Bladder microvascular endothelial cell (primary cell): Measurements from ENCODE around the gene TXNDC9. TPM values are rescaled to one million over a fixed set of nuclear protein-coding genes. Genes with fewer than 3 reads are reported as not detected.

ENCODE experiments used
- total RNA-seq: library from RNA; depleted of rRNA; stranded (reverse); fragments of >200 nt; gene quantifications from 2 replicates; pipeline ENCODE4 v1.2.3, GENCODE V29; 2014

The TXNDC9 gene
- total RNA-seq: 55.9 and 66.1 TPM in 2 replicates

GRCh38 chr2:99335911-99336803, at the start of gene TXNDC9:
TSS of gene TXNDC9 (minus strand) at chr2:99336333. CDS start at chr2:99333210, 3,123 bp downstream.

DNA sequence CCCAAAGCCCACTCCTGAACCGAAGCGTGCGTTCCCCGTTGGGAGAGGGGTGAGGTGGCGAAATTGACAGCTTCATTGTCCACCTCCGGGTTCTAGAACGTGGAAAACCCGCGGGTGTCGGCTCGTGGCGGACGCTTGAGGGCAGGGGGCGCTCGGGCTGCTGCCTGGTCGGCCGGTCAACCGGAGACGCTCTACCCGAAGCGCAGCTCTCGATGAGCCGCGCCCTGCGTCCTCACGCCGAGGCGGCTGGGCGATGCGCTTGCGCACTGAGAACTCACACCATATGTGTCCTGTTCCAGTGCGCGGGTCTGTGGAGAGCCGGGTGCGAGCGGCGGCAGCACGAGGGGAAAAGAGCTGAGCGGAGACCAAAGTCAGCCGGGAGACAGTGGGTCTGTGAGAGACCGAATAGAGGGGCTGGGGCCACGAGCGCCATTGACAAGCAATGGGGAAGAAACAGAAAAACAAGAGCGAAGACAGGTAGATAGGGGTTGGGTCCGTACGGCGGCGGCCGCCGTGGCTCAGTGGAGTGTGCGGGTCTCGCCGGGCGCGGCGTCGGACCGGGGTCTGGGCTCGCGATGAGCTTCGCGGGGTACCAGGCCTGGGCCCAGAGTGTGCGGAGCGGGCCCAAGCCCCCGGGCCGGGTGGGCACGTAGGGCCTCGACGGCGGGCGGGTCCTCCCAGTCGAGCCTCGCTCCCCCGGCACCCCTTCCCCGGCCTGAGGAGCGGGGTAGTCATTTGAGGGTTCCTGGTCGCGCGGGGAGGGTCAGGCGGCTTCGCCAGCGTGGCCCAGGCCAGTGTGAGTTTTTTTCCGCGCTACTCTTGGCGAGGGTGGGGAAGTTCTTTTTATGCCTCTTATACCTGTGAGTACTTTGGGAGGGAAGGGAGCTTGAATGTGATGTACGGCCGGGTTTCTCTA, 1.2 kb upstream of the TXNDC9 start, which contains the start of gene EIF5B:
EIF5B (plus strand) TSS at position 277 of the 916 bp plus-strand sequence; CDS start at position 443, 166 bp downstream.

DNA sequence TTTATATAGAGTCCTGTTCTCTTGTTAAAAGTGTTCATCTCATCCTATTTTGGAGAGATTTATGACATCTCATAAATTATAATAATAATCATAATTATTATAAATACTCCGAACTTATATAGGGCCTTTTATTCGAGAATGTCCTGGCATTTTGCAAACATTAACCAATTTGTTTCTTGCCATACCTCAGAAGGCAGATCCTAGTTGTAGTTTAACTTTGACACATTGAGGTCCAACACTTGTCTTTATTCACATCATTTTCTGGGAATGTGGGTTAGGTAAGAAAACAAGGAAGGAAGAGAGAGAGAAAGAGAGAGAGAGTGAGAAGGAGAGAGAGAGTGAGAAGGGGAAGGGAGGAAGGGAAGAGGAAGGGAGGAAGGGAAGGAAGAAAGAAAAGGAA, 35.0 kb downstream of the TXNDC9 start, which contains the start of gene LYG1:
LYG1 (minus strand) TSS at position 101 of the 400 bp plus-strand sequence. CDS start 5,527 bp downstream, outside the sequence.

Other genes starting within 250 kb of the TXNDC9 start
- gene C2orf15, start 194.6 kb downstream of the TXNDC9 start, total RNA-seq: under 0.01 TPM in 1 of 2 replicates, not detected in the other
- 1.3 and 2.6 TPM in 2 replicates for gene TSGA10, start 181.4 kb downstream of the TXNDC9 start, total RNA-seq
- gene LIPT1, start 181.4 kb downstream of the TXNDC9 start, total RNA-seq: 3.1 and 5.8 TPM in 2 replicates
- 24.4 and 28.5 TPM in 2 replicates for gene MITD1, start 155.3 kb downstream of the TXNDC9 start, total RNA-seq
- 23.3 and 32.9 TPM in 2 replicates for gene MRPL30, start 155.1 kb downstream of the TXNDC9 start, total RNA-seq
- gene LYG2, start 80.7 kb downstream of the TXNDC9 start, total RNA-seq: not detected in 2 replicates
- 0.49 and 0.57 TPM in 2 replicates for gene LYG1, start 35.1 kb downstream of the TXNDC9 start, total RNA-seq
- gene EIF5B, start 1.1 kb upstream of the TXNDC9 start, total RNA-seq: 19.1 and 60.0 TPM in 2 replicates
- 22.7 and 62.5 TPM in 2 replicates for gene REV1, start 153.7 kb upstream of the TXNDC9 start, total RNA-seq